ENCODE data around the gene NAPB.

NAPB gene

GRCh38 chr20:23408957-23409356, 12.3 kb downstream of the NAPB start:
- DNase-seq (ENCODE audit: insufficient read length, low spot score) (no peak), FAIRE-seq (no peak)

GRCh38 chr20:23407781-23408464, 13.4 kb downstream of the NAPB start:
- FAIRE-seq = no peak
- no peak for DNase-seq (ENCODE audit: insufficient read length, low spot score)

- no peak for DNase-seq (ENCODE audit: insufficient read length, low spot score)
- FAIRE-seq = no peak
Measured at GRCh38 chr20:23406880-23407279, 14.4 kb downstream of the NAPB start.

- no peak for DNase-seq (ENCODE audit: insufficient read length, low spot score)
Measured at GRCh38 chr20:23404196-23404595, 17.1 kb downstream of the NAPB start.

GRCh38 chr20:23403751-23404150, 17.5 kb downstream of the NAPB start:
- FAIRE-seq (no peak), DNase-seq (ENCODE audit: insufficient read length, low spot score) (no peak)

More at GRCh38 chr20:23404196-23404595, 17.1 kb downstream of the NAPB start:
- no peak for FAIRE-seq

- FAIRE-seq (no peak), DNase-seq (ENCODE audit: insufficient read length, low spot score) (no peak)
Measured at GRCh38 chr20:23401051-23401450, 20.2 kb downstream of the NAPB start.

GRCh38 chr20:23399568-23400241, 21.6 kb downstream of the NAPB start:
- FAIRE-seq (no peak), DNase-seq (ENCODE audit: insufficient read length, low spot score) (no peak)

GRCh38 chr20:23397961-23398360, 23.3 kb downstream of the NAPB start:
- FAIRE-seq (no peak), DNase-seq (ENCODE audit: insufficient read length, low spot score) (no peak)

- no peak for DNase-seq (ENCODE audit: insufficient read length, low spot score)
Measured at GRCh38 chr20:23396950-23397627, 24.2 kb downstream of the NAPB start.

GRCh38 chr20:23393996-23394775, 27.1 kb downstream of the NAPB start:
- no peak for DNase-seq (ENCODE audit: insufficient read length, low spot score)
- FAIRE-seq = no peak

More at GRCh38 chr20:23396950-23397627, 24.2 kb downstream of the NAPB start:
- FAIRE-seq = no peak

- FAIRE-seq = no peak
- DNase-seq (ENCODE audit: insufficient read length, low spot score) = no peak
Measured at GRCh38 chr20:23391707-23392310, 29.5 kb downstream of the NAPB start.

- no peak for FAIRE-seq
- DNase-seq (ENCODE audit: insufficient read length, low spot score) = no peak
Measured at GRCh38 chr20:23390091-23390774, 31.1 kb downstream of the NAPB start.

GRCh38 chr20:23387118-23387443, 34.2 kb downstream of the NAPB start:
- FAIRE-seq = no peak

GRCh38 chr20:23386304-23387117, 34.8 kb downstream of the NAPB start:
- FAIRE-seq (no peak), DNase-seq (ENCODE audit: insufficient read length, low spot score) (no peak)

More at GRCh38 chr20:23387118-23387443, 34.2 kb downstream of the NAPB start:
- DNase-seq (ENCODE audit: insufficient read length, low spot score) = no peak

- no peak for DNase-seq (ENCODE audit: insufficient read length, low spot score)
- no peak for FAIRE-seq
Measured at GRCh38 chr20:23381876-23382275, 39.4 kb downstream of the NAPB start.

GRCh38 chr20:23379772-23380171, 41.5 kb downstream of the NAPB start:
- FAIRE-seq = no peak

GRCh38 chr20:23375827-23376226, 45.5 kb downstream of the NAPB start:
- DNase-seq (ENCODE audit: insufficient read length, low spot score) = no peak
- FAIRE-seq = no peak

More at GRCh38 chr20:23379772-23380171, 41.5 kb downstream of the NAPB start:
- DNase-seq (ENCODE audit: insufficient read length, low spot score) = no peak

GRCh38 chr20:23374441-23374840, 46.8 kb downstream of the NAPB start:
- DNase-seq (ENCODE audit: insufficient read length, low spot score) = no peak
- no peak for FAIRE-seq

- no peak for FAIRE-seq
- no peak for DNase-seq (ENCODE audit: insufficient read length, low spot score)
Measured at GRCh38 chr20:23371496-23371895, 49.8 kb downstream of the NAPB start.
